NCI-H526 (cell line): ENCODE measurements around the gene MGA.

Experiments
- DNase-seq, 2 experiments: peaks; one replicate each; lab custom pipeline; 2025; lab: John Stamatoyannopoulos, UW

Gene MGA

GRCh38 chr15:41782371-41783282 is 122.4 kb downstream of the MGA start:
- DNase-seq, result no peak

GRCh38 chr15:41783296-41783695 is 123.1 kb downstream of the MGA start:
- no peak for DNase-seq

GRCh38 chr15:41788262-41788661 is 128.1 kb downstream of the MGA start:
- peak in 1 of 2 experiments; percentile 20 for DNase-seq

GRCh38 chr15:41789236-41789635 is 129.0 kb downstream of the MGA start:
- no peak for DNase-seq

- no peak for DNase-seq
These were observed 129.5 kb downstream of the MGA start for GRCh38 chr15:41789662-41790061.

GRCh38 chr15:41790169-41790568 is 130.0 kb downstream of the MGA start:
- no peak for DNase-seq

GRCh38 chr15:41790756-41791546 is 130.7 kb downstream of the MGA start:
- DNase-seq, result no peak

GRCh38 chr15:41791547-41791937 is 131.3 kb downstream of the MGA start:
- DNase-seq, result no peak

- no peak for DNase-seq
These were observed 131.9 kb downstream of the MGA start for GRCh38 chr15:41792000-41792637.

GRCh38 chr15:41794081-41794480 is 133.9 kb downstream of the MGA start:
- DNase-seq, result no peak

GRCh38 chr15:41795996-41796856 is 136.0 kb downstream of the MGA start:
- no peak for DNase-seq

GRCh38 chr15:41797201-41797944 is 137.2 kb downstream of the MGA start:
- no peak for DNase-seq

GRCh38 chr15:41798607-41799487 is 138.6 kb downstream of the MGA start:
- DNase-seq, result no peak

GRCh38 chr15:41799488-41799805 is 139.2 kb downstream of the MGA start:
- DNase-seq, result no peak

GRCh38 chr15:41801185-41801584 is 141.0 kb downstream of the MGA start:
- DNase-seq, result no peak

GRCh38 chr15:41801850-41802455 is 141.7 kb downstream of the MGA start:
- no peak for DNase-seq

- DNase-seq, result no peak
These were observed 144.2 kb downstream of the MGA start for GRCh38 chr15:41804361-41804760.

GRCh38 chr15:41804916-41805666 is 144.9 kb downstream of the MGA start:
- DNase-seq, result no peak

- no peak for DNase-seq
These were observed 145.5 kb downstream of the MGA start for GRCh38 chr15:41805711-41806110.
